Measurements from ENCODE around the gene PDLIM1.
"Not testable (repeated sequence)": the region's sequence is repeated elsewhere in the genome, so short reads cannot be mapped to it uniquely, and the experiment has no call there.

Gene PDLIM1

GRCh38 chr10:95262763-95263518 lies 27.9 kb downstream of the PDLIM1 start:
- DNase-seq = no peak

- no peak for DNase-seq
Observed at GRCh38 chr10:95261926-95262325, 28.9 kb downstream of the PDLIM1 start.

GRCh38 chr10:95260909-95261552 lies 29.8 kb downstream of the PDLIM1 start:
- DNase-seq = no peak

- DNase-seq = no peak
Observed at GRCh38 chr10:95260397-95260881, 30.4 kb downstream of the PDLIM1 start.

GRCh38 chr10:95257849-95258248 lies 33.0 kb downstream of the PDLIM1 start:
- DNase-seq = no peak

GRCh38 chr10:95256268-95256667 lies 34.5 kb downstream of the PDLIM1 start:
- DNase-seq = no peak

- DNase-seq = no peak
Observed at GRCh38 chr10:95254629-95255028, 36.2 kb downstream of the PDLIM1 start.

GRCh38 chr10:95253686-95254085 lies 37.1 kb downstream of the PDLIM1 start:
- no peak for DNase-seq

GRCh38 chr10:95253007-95253406 lies 37.8 kb downstream of the PDLIM1 start:
- DNase-seq = no peak

- no peak for DNase-seq
Observed at GRCh38 chr10:95250856-95251255, 39.9 kb downstream of the PDLIM1 start.

GRCh38 chr10:95249467-95249866 lies 41.3 kb downstream of the PDLIM1 start:
- no peak for DNase-seq

- DNase-seq = no peak
Observed at GRCh38 chr10:95248989-95249388, 41.8 kb downstream of the PDLIM1 start.

GRCh38 chr10:95247881-95248583 lies 42.8 kb downstream of the PDLIM1 start:
- no peak for DNase-seq

- DNase-seq = no peak
Observed at GRCh38 chr10:95247200-95247880, 43.5 kb downstream of the PDLIM1 start.

- peak; percentile 6 to 54 (median 24) for DNase-seq
Observed at GRCh38 chr10:95246582-95247051, 44.2 kb downstream of the PDLIM1 start.

GRCh38 chr10:95245425-95246055 lies 45.3 kb downstream of the PDLIM1 start:
- DNase-seq = peak in 1 of 5 donors; percentile 54

GRCh38 chr10:95244152-95244551 lies 46.7 kb downstream of the PDLIM1 start:
- DNase-seq = no peak

- no peak for DNase-seq
Observed at GRCh38 chr10:95243318-95243617, 47.5 kb downstream of the PDLIM1 start.

GRCh38 chr10:95242581-95243317 lies 48.1 kb downstream of the PDLIM1 start:
- peak in 1 of 5 donors; percentile 27 for DNase-seq

GRCh38 chr10:95241533-95241932 lies 49.3 kb downstream of the PDLIM1 start:
- no peak for DNase-seq

GRCh38 chr10:95240811-95241210 lies 50.0 kb downstream of the PDLIM1 start:
- DNase-seq = no peak

GRCh38 chr10:95240096-95240495 lies 50.7 kb downstream of the PDLIM1 start:
- not testable (repeated sequence) for DNase-seq
